Common myeloid progenitor, CD34-positive (primary cell): Measurements from ENCODE around the gene ASXL1.

Source experiments
- CTCF ChIA-PET: fragments of 350-600 bp; sonication (Branson Sonifier 250); formaldehyde crosslinking; loops from one replicate; lab custom pipeline; 2021; ENCODE audit warnings: antibody characterized with exemption; lab: Charles Lee
- POLR2A ChIA-PET: fragments of 350-600 bp; sonication (Branson Sonifier 250); formaldehyde crosslinking; loops from one replicate; lab custom pipeline; 2021; ENCODE audit warnings: antibody characterized with exemption; lab: Charles Lee
- DNase-seq, 3 donors: peaks; one replicate each; pipeline versions ENCODE4 v3.0.0 to v3.0.0-alpha.2; 2013
- H3K27ac ChIP-seq, 2 experiments: 1 replicate in 1 of 2; 2 replicates in 1 of 2; pipeline ENCODE4 v1.7.0; 2013; ENCODE audit warnings: inconsistent platforms in 2 of 2, low read length in 2 of 2, mild to moderate bottlenecking in 2 of 2, low read depth in 1 of 2, moderate library complexity in 1 of 2; ENCODE audit not compliant: severe bottlenecking in 2 of 2, insufficient read depth in 1 of 2, poor library complexity in 1 of 2
- H3K27me3 ChIP-seq, 5 experiments: replicated peaks in 2 of 5; 1 replicate in 3 of 5; 2 replicates in 2 of 5; pipeline versions ENCODE4 v1.6.1 to v1.7.0; 2013; ENCODE audit warnings: low read length in 4 of 5, mild to moderate bottlenecking in 2 of 5, moderate library complexity in 2 of 5, inconsistent platforms in 1 of 5; ENCODE audit not compliant: insufficient read depth in 5 of 5, control insufficient read depth in 4 of 5
- H3K36me3 ChIP-seq, 4 experiments: 1 replicate in 2 of 4; 2 replicates in 2 of 4; pipeline versions ENCODE4 v1.6.1 to v1.7.0; 2013; ENCODE audit warnings: low read length in 3 of 4, control low read depth in 1 of 4, mild to moderate bottlenecking in 1 of 4; ENCODE audit not compliant: control insufficient read depth in 4 of 4, insufficient read depth in 4 of 4
- H3K4me1 ChIP-seq, 4 experiments: 1 replicate in 3 of 4; 2 replicates in 1 of 4; pipeline versions ENCODE4 v1.6.1 to v1.7.1; 2013; ENCODE audit warnings: low read length in 3 of 4, mild to moderate bottlenecking in 3 of 4, control low read depth in 1 of 4, inconsistent platforms in 1 of 4, moderate library complexity in 1 of 4; ENCODE audit not compliant: control insufficient read depth in 4 of 4, insufficient read depth in 4 of 4; ENCODE audit errors: control extremely low read depth in 1 of 4
- H3K4me3 ChIP-seq, 7 experiments: 1 replicate in 4 of 7; 2 replicates in 3 of 7; pipeline versions ENCODE4 v1.5.1 to v1.7.0; 2013; ENCODE audit warnings: mild to moderate bottlenecking in 7 of 7, low read length in 6 of 7, moderate library complexity in 6 of 7, inconsistent platforms in 2 of 7, low read depth in 2 of 7, control low read depth in 1 of 7; ENCODE audit not compliant: insufficient read depth in 4 of 7, control insufficient read depth in 1 of 7; ENCODE audit errors: extremely low read depth in 1 of 7
- H3K9me3 ChIP-seq, 5 experiments: 1 replicate in 4 of 5; 2 replicates in 1 of 5; pipeline versions ENCODE4 v1.6.1 to v1.7.1; 2013; ENCODE audit warnings: low read length in 4 of 5, mild to moderate bottlenecking in 2 of 5, inconsistent platforms in 1 of 5, low read depth in 1 of 5, moderate library complexity in 1 of 5; ENCODE audit not compliant: control insufficient read depth in 4 of 5, insufficient read depth in 2 of 5; ENCODE audit errors: control extremely low read depth in 1 of 5
- WGBS: methylation state at CpG from one replicate; pipeline ENCODE4 v1.1.5; 2013; ENCODE audit not compliant: insufficient coverage; 5-methylcytosine and 5-hydroxymethylcytosine counted together

ASXL1 gene

GRCh38 chr20:32472581-32473207 is 114.6 kb downstream of the ASXL1 start:
- H3K4me3 ChIP-seq, result no peak overlapping the region
- no peaks in the 10 kb centered on the region for H3K9me3 ChIP-seq
- peak overlapping the region in 1 of 2 experiments; percentile 65 for H3K27ac ChIP-seq
- POLR2A ChIA-PET, result interaction anchor here (0.5 kb wide), 1 partner anchor 16 kb away, joined by 4 read pairs; no protein-coding TSS in a partner anchor
- no peaks in the 10 kb centered on the region for H3K27me3 ChIP-seq
- H3K4me1 ChIP-seq, result peaks cover 5 to 98% (median 91%) of the 10 kb centered on the region in 4 experiments
- CTCF ChIA-PET, result interaction anchor here (0.6 to 2.8 kb wide), 4 partner anchors 12 to 1750 kb away, joined by 3 to 17 read pairs (median 10); no protein-coding TSS in a partner anchor
- peaks cover 0 to 49% (median 24%) of the 10 kb centered on the region in 4 experiments for H3K36me3 ChIP-seq
- no peak for DNase-seq
- WGBS, result 98% methylated on average over 6 of the region's 6 CpGs

GRCh38 chr20:32473231-32474008 is 115.3 kb downstream of the ASXL1 start:
- peaks cover 0 to 49% (median 24%) of the 10 kb centered on the region in 4 experiments for H3K36me3 ChIP-seq
- no peak for DNase-seq
- peaks cover 5 to 98% (median 91%) of the 10 kb centered on the region in 4 experiments for H3K4me1 ChIP-seq
- ChIA-PET CTCF (interaction anchor here (0.6 to 1.1 kb wide), 3 partner anchors 10 to 130 kb away, joined by 3 to 4 read pairs (median 3); no protein-coding TSS in a partner anchor), POLR2A (no interaction called here)
- H3K4me3 ChIP-seq, result peak overlapping the region in 1 of 7 experiments; percentile 19
- WGBS, result 91% methylated on average over 28 of the region's 29 CpGs
- H3K27ac ChIP-seq, result peak overlapping the region in 1 of 2 experiments; percentile 65
- no peaks in the 10 kb centered on the region for H3K9me3 ChIP-seq
- no peaks in the 10 kb centered on the region for H3K27me3 ChIP-seq

- peak overlapping the region in 1 of 2 experiments; percentile 79 for H3K27ac ChIP-seq
Measured at GRCh38 chr20:32474009-32474716, 116.0 kb downstream of the ASXL1 start.

GRCh38 chr20:32474717-32474966 is 116.5 kb downstream of the ASXL1 start:
- DNase-seq, result no peak
- 6% methylated on average over 8 of the region's 8 CpGs for WGBS
- peaks cover 0 to 55% (median 24%) of the 10 kb centered on the region in 4 experiments for H3K36me3 ChIP-seq
- H3K4me3 ChIP-seq, result peak overlapping the region in 5 of 7 experiments; percentile 21 to 72 (median 54)
- H3K9me3 ChIP-seq, result no peaks in the 10 kb centered on the region
- no peaks in the 10 kb centered on the region for H3K27me3 ChIP-seq
- ChIA-PET POLR2A (interaction anchor here (1.0 to 1.7 kb wide), 2 partner anchors 9 to 10 kb away, joined by 3 to 16 read pairs; no protein-coding TSS in a partner anchor), CTCF (interaction anchor here (1.2 kb wide), 1 partner anchor 24 kb away, joined by 4 read pairs; no protein-coding TSS in a partner anchor)
- H3K27ac ChIP-seq, result peak overlapping the region in 1 of 2 experiments; percentile 79
- H3K4me1 ChIP-seq, result peaks cover 8 to 100% (median 91%) of the 10 kb centered on the region in 4 experiments

More at GRCh38 chr20:32474009-32474716, 116.0 kb downstream of the ASXL1 start:
- Histone ChIP-seq H3K4me1 (peaks cover 5 to 100% (median 91%) of the 10 kb centered on the region in 4 experiments), H3K9me3 (no peaks in the 10 kb centered on the region), H3K27me3 (no peaks in the 10 kb centered on the region), H3K4me3 (peak overlapping the region in 3 of 7 experiments; percentile 54 to 72 (median 56)), H3K36me3 (peaks cover 0 to 52% (median 24%) of the 10 kb centered on the region in 4 experiments)
- 76% methylated on average over 18 of the region's 18 CpGs for WGBS
- no peak for DNase-seq
- ChIA-PET POLR2A (interaction anchor here (1.0 kb wide), 1 partner anchor 8 kb away, joined by 3 read pairs; no protein-coding TSS in a partner anchor), CTCF (interaction anchor here (0.9 to 1.1 kb wide), 2 partner anchors 9 to 34 kb away, joined by 3 to 4 read pairs; no protein-coding TSS in a partner anchor)

- 2% methylated on average over 26 of the region's 28 CpGs for WGBS
- Histone ChIP-seq H3K27ac (peak overlapping the region; percentile 25 to 79), H3K9me3 (no peaks in the 10 kb centered on the region), H3K4me3 (peak overlapping the region in 6 of 7 experiments; percentile 21 to 72 (median 55)), H3K27me3 (no peaks in the 10 kb centered on the region), H3K4me1 (peaks cover 10 to 100% (median 91%) of the 10 kb centered on the region in 4 experiments), H3K36me3 (peaks cover 0 to 57% (median 24%) of the 10 kb centered on the region in 4 experiments)
- CTCF ChIA-PET, result interaction anchor here (0.6 to 2.5 kb wide), 6 partner anchors 10 to 145 kb away, joined by 3 to 12 read pairs (median 4); no protein-coding TSS in a partner anchor
- DNase-seq, result peak in 2 of 3 donors; percentile 74
- POLR2A ChIA-PET, result interaction anchor here (1.0 to 1.7 kb wide), 2 partner anchors 9 kb away, joined by 3 to 16 read pairs; no protein-coding TSS in a partner anchor
Measured at GRCh38 chr20:32474967-32475811, 117.1 kb downstream of the ASXL1 start.
